GM18520 (cell line): ENCODE data around the gene POLR3B.
A peak's percentile ranks its signal among the peaks of the same experiment; 100 is the strongest.
"Not testable (repeated sequence)": the region's sequence is repeated elsewhere in the genome, so short reads cannot be mapped to it uniquely, and the experiment has no call there.

Experiments
- ATAC-seq: cut with Tn5 transposase; IDR thresholded peaks from one replicate; pipeline ENCODE4 v1.9.1; 2021; ENCODE audit not compliant: unreplicated experiment

Gene POLR3B

GRCh38 chr12:106357549-106358395 is at the start of gene POLR3B:
TSS of gene POLR3B (plus strand) at chr12:106357748. CDS start at chr12:106357880, 132 bp downstream.
- ATAC-seq, result peak; percentile 82

GRCh38 chr12:106308121-106308520 is 49.4 kb upstream of the POLR3B start:
- no peak for ATAC-seq

- ATAC-seq, result no peak
Observed at GRCh38 chr12:106308611-106309010, 48.9 kb upstream of the POLR3B start.

GRCh38 chr12:106309671-106310505 is 47.7 kb upstream of the POLR3B start:
- no peak for ATAC-seq

DNA sequence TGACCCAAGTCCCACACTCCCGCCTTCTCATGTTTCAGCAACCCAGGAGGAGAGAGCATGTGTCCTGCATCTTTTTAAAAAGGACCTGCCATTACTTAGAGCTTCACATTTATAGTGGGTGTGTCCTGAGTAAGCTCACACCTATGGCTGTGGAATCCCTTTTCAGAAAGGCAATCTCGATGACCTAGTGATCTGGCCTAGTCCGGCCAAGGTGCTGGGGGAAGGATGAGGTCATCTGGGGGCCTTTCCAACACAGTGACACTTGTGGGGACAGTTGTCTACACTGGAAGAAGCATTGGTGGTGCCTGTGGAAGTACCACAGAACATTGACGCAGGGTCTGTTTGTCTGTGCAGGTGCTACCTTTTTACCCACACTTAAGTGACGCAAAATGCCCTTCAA is 46.9 kb upstream of the POLR3B start:
- ATAC-seq, result no peak

DNA sequence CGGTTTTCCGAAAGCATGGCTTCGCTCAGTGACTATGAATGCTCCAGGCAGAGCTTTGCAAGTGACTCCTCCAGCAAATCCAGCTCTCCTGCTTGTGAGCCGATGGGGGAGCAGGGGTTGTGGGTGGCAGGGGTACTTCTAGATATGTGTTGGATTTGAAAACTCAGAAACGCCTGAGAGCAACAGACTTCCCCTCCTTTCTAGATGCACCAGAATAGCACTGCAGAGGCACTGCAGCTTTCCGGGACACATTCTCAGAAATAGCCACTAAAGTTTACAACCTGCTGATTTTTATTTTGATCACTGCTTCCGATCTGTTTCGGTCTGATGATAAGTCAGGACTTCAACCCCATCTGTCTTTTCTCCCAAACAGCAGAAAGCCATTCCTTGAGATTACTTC is 46.4 kb upstream of the POLR3B start:
- no peak for ATAC-seq

- ATAC-seq, result not testable (repeated sequence)
Observed at GRCh38 chr12:106313413-106313812, 44.1 kb upstream of the POLR3B start.

- no peak for ATAC-seq
Observed at GRCh38 chr12:106315523-106315922, 42.0 kb upstream of the POLR3B start.

DNA sequence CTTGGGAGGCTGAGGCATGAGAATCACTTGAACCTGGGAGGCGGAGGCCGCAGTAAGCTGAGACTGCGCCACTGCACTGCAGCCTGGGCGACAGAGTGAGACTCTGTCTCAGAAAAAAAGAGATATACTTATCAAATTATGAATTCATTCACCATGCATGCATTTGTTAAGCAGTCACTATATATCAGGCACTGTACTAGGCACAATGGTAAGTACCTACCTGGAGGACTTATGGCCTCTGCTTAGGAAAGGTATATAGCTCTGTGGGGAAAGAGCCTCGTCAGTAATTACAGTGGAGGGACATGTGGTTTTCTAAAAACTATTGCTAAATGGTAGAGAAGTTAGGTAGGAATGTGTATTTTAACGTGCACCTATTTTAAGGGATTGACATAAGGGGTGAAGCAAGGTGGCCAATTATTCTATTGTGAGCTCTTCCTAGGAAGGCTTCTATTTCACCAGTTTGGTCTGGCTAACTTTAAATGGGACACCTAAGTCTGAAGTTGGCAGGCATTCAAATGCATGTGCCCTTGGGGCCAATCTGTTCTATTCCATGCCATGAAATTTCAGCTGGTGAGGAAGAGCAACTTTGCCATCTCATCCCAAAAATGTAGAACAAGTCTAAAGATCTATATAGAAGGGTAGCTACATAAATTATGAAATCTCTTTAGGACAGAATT is 40.0 kb upstream of the POLR3B start:
- no peak for ATAC-seq

GRCh38 chr12:106321139-106321850 is 36.3 kb upstream of the POLR3B start:
- ATAC-seq, result no peak

- ATAC-seq, result no peak
Observed at GRCh38 chr12:106323537-106323936, 34.0 kb upstream of the POLR3B start.

GRCh38 chr12:106327309-106327869 is 30.2 kb upstream of the POLR3B start:
- no peak for ATAC-seq

- no peak for ATAC-seq
Observed at GRCh38 chr12:106328735-106329134, 28.8 kb upstream of the POLR3B start.

- no peak for ATAC-seq
Observed at GRCh38 chr12:106329231-106329982, 28.1 kb upstream of the POLR3B start.

GRCh38 chr12:106331599-106331998 is 25.9 kb upstream of the POLR3B start:
- no peak for ATAC-seq

DNA sequence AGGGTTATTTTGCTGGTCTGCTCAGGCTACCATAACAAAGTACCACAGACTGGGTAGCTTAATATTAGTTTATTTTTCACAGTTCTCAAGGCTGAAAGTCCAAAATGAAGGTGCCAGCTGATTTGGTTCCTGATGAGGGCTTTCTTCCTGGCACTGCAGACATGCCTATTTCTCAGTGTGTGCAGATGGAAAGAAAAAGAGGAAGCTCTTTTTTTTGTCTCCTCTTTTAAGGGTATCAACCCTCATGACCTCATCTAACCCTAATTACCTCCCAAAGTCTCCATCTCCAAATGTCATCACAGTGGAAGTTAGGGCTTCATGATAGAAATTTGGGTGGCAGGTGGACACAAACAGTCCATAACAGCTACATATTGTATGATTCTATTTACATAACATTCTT is 25.0 kb upstream of the POLR3B start:
- ATAC-seq, result no peak

GRCh38 chr12:106333010-106333409 is 24.5 kb upstream of the POLR3B start:
- no peak for ATAC-seq

- ATAC-seq, result no peak
Observed at GRCh38 chr12:106333756-106334155, 23.8 kb upstream of the POLR3B start.

DNA sequence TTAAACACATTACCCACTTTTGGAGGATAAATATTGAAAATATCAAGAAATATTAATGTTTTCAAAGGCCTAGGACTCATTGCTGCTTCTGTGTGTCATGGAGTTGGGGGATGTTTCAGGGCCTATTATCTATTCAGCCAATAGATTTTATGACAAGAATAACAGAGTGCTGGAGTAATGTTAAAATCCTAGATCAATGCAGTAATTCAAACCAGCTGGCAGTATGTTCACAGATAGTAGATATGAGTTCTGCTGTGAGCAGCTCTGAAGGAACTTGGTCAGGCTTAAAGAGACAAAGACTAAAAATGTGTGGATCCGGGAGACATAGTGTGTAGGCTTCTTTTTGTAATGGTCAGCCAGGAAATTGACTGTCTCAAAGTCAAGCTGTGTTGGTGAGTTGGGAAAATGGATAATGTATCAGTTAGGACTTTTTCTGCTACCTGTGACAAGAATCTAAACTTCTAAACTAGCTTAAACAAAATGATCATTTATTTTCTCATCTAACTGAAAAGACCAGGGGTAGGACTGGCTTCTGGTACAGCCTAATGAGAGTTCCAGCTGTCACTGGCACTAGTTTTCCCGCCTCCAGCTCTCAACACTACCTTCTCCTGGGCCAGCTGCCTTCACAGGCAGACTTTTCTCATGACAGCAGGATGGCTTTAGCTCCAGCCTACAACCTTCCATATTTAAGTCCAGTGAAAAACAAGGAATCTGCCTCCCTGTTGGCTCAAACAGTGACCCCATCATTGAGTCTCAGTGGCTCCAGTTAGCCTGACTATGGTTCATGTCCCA is 16.3 kb upstream of the POLR3B start:
- no peak for ATAC-seq
